ENCODE measurements around the gene TAF4. TPM values are rescaled to one million over a fixed set of nuclear protein-coding genes. Genes with fewer than 3 reads are reported as not detected.

The TAF4 gene
- total RNA-seq, 2 donors from 2014 or later, result 25.5 to 39.9 TPM

- Histone ChIP-seq H3K9me3 (ENCODE audit: control insufficient read depth, low read length) (no peaks in the 10 kb centered on the region), H3K9ac (ENCODE audit: extremely low read depth, low read length, poor library complexity, severe bottlenecking) (no peak overlapping the region), H3K27me3 (ENCODE audit: control insufficient read depth, insufficient read depth, low read length, poor library complexity, severe bottlenecking) (no peaks in the 10 kb centered on the region), H3K27ac (ENCODE audit: low read depth, low read length) (peak overlapping the region; percentile 29), H3K4me3 (ENCODE audit: low read length) (no peak overlapping the region), H3K36me3 (ENCODE audit: control insufficient read depth, insufficient read depth, low read length) (peaks cover 39% of the 10 kb centered on the region), H3K4me1 (ENCODE audit: control insufficient read depth, insufficient read depth, low read length) (no peaks in the 10 kb centered on the region)
- H3K9me3 Mint-ChIP-seq, result no peaks in the 10 kb centered on the region
- no peak for DNase-seq
- no peak overlapping the region for H3K4me3 Mint-ChIP-seq
- H3K36me3 Mint-ChIP-seq (ENCODE audit: low read depth), result peaks cover 46% of the 10 kb centered on the region
- no peaks in the 10 kb centered on the region for H3K4me1 Mint-ChIP-seq
- WGBS, 2 experiments (ENCODE audit: insufficient coverage in 1 of 2, insufficient read length in 1 of 2), result 92 to 100% methylated on average over 8 to 9 of the region's 9 CpGs
- H3K27ac Mint-ChIP-seq, result no peak overlapping the region
- no peaks in the 10 kb centered on the region for H3K27me3 Mint-ChIP-seq (ENCODE audit: insufficient read depth)
- TF ChIP-seq CTCF (conservative IDR thresholded peaks at IDR 0.05), result no peak
These were observed 89.4 kb downstream of the TAF4 start for GRCh38 chr20:61976263-61976643.

GRCh38 chr20:61975407-61976129 is 90.1 kb downstream of the TAF4 start:
- peak overlapping the region; percentile 17 for H3K27ac ChIP-seq (ENCODE audit: low read depth, low read length)
- no peaks in the 10 kb centered on the region for H3K27me3 ChIP-seq (ENCODE audit: control insufficient read depth, insufficient read depth, low read length, poor library complexity, severe bottlenecking)
- no peak for DNase-seq
- H3K36me3 ChIP-seq (ENCODE audit: control insufficient read depth, insufficient read depth, low read length), result peaks cover 39% of the 10 kb centered on the region
- WGBS, 2 experiments (ENCODE audit: insufficient coverage in 1 of 2, insufficient read length in 1 of 2), result 77 to 93% methylated on average over 5 to 10 of the region's 11 CpGs
- Mint-ChIP-seq H3K4me3 (no peak overlapping the region), H3K36me3 (ENCODE audit: low read depth) (peaks cover 44% of the 10 kb centered on the region), H3K27me3 (ENCODE audit: insufficient read depth) (no peaks in the 10 kb centered on the region), H3K9me3 (no peaks in the 10 kb centered on the region), H3K27ac (no peak overlapping the region), H3K4me1 (no peaks in the 10 kb centered on the region)
- H3K9me3 ChIP-seq (ENCODE audit: control insufficient read depth, low read length), result no peaks in the 10 kb centered on the region
- H3K9ac ChIP-seq (ENCODE audit: extremely low read depth, low read length, poor library complexity, severe bottlenecking), result no peak overlapping the region
- no peak overlapping the region for H3K4me3 ChIP-seq (ENCODE audit: low read length)
- no peak for TF ChIP-seq CTCF (conservative IDR thresholded peaks at IDR 0.05)
- no peaks in the 10 kb centered on the region for H3K4me1 ChIP-seq (ENCODE audit: control insufficient read depth, insufficient read depth, low read length)

GRCh38 chr20:61974357-61974665 is 91.4 kb downstream of the TAF4 start:
- Histone ChIP-seq H3K9me3 (ENCODE audit: control insufficient read depth, low read length) (no peaks in the 10 kb centered on the region), H3K36me3 (ENCODE audit: control insufficient read depth, insufficient read depth, low read length) (peaks cover 39% of the 10 kb centered on the region), H3K27ac (ENCODE audit: low read depth, low read length) (no peak overlapping the region), H3K27me3 (ENCODE audit: control insufficient read depth, insufficient read depth, low read length, poor library complexity, severe bottlenecking) (no peaks in the 10 kb centered on the region), H3K4me3 (ENCODE audit: low read length) (no peak overlapping the region), H3K4me1 (ENCODE audit: control insufficient read depth, insufficient read depth, low read length) (no peaks in the 10 kb centered on the region), H3K9ac (ENCODE audit: extremely low read depth, low read length, poor library complexity, severe bottlenecking) (no peak overlapping the region)
- Mint-ChIP-seq H3K4me3 (no peak overlapping the region), H3K9me3 (no peaks in the 10 kb centered on the region), H3K27ac (no peak overlapping the region), H3K4me1 (no peaks in the 10 kb centered on the region), H3K36me3 (ENCODE audit: low read depth) (peaks cover 44% of the 10 kb centered on the region), H3K27me3 (ENCODE audit: insufficient read depth) (no peaks in the 10 kb centered on the region)
- TF ChIP-seq CTCF (conservative IDR thresholded peaks at IDR 0.05), result no peak
- WGBS, 2 experiments (ENCODE audit: insufficient coverage in 1 of 2, insufficient read length in 1 of 2), result 97 to 98% methylated on average over 12 to 14 of the region's 14 CpGs
- no peak for DNase-seq

All from endodermal cell (in vitro differentiated cells).